ENCODE measurements around the gene ATAD3A.

DNA sequence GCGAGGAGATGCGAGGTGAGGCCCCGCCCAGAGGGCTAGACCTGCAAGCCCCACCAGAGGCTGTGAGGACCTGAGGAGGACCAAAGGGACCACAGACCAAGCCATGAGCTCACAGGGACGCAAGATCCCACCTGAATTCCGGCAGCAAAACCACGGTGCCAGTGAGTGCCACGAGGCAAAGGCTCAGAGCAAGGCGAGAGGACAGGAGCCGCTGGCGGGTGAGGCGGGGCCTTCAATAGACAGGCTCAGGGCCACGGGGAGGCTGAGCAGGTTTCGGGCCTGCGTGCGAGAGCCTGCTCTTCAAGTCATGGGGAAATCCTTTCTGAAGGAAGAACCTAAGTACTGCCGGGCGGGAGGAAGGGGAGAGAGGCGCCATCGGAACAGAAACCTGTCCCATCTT is 35.5 kb downstream of the ATAD3A start:
- TF ChIP-seq, protein P1, sequence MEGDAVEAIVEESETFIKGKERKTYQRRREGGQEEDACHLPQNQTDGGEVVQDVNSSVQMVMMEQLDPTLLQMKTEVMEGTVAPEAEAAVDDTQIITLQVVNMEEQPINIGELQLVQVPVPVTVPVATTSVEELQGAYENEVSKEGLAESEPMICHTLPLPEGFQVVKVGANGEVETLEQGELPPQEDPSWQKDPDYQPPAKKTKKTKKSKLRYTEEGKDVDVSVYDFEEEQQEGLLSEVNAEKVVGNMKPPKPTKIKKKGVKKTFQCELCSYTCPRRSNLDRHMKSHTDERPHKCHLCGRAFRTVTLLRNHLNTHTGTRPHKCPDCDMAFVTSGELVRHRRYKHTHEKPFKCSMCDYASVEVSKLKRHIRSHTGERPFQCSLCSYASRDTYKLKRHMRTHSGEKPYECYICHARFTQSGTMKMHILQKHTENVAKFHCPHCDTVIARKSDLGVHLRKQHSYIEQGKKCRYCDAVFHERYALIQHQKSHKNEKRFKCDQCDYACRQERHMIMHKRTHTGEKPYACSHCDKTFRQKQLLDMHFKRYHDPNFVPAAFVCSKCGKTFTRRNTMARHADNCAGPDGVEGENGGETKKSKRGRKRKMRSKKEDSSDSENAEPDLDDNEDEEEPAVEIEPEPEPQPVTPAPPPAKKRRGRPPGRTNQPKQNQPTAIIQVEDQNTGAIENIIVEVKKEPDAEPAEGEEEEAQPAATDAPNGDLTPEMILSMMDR (IDR thresholded peaks at IDR 0.05 in 8 of 11, conservative IDR thresholded peaks at IDR 0.05 in 3 of 11), result no peak
- TF ChIP-seq POLR2A (IDR thresholded peaks at IDR 0.05), result no peak

All from spleen (tissue), 7 donors.